Prostate gland (tissue), 2 donors: ENCODE measurements around the gene THAP9.

ENCODE experiments used
- CTCF ChIP-seq, 4 experiments: fragments of 200-600 bp in 2 of 4; fragments of 450-650 bp in 2 of 4; sonication (generic) in 2 of 4; IDR thresholded peaks; 1 replicate in 3 of 4; 2 replicates in 1 of 4; pipeline ENCODE4 v1.5.1; 2016 to 2019; ENCODE audit warnings: antibody characterized with exemption in 4 of 4, mild to moderate bottlenecking in 2 of 4, moderate library complexity in 2 of 4
- POLR2A ChIP-seq: fragments of 450-650 bp; IDR thresholded peaks from one replicate; pipeline ENCODE4 v1.6.1; 2016; ENCODE audit warnings: antibody characterized with exemption, mild to moderate bottlenecking
- POLR2AphosphoS5 ChIP-seq: sonication (generic); formaldehyde crosslinking; IDR thresholded peaks from one replicate; pipeline ENCODE4 v1.6.1; 2017; ENCODE audit warnings: antibody characterized with exemption

- TF ChIP-seq CTCF (IDR thresholded peaks at IDR 0.05) (no peak), POLR2AphosphoS5 (no peak), POLR2A (no peak)
Observed at GRCh38 chr4:82852751-82853285, 47.7 kb upstream of the THAP9 start.
